AG20443 (cell line): ENCODE results near the gene KIF5A.

ENCODE experiments used
- DNase-seq: peaks from one replicate; pipeline ENCODE4 v3.0.0; 2012; ENCODE audit warnings: low spot score, mixed read lengths

KIF5A gene

GRCh38 chr12:57520053-57520818 is 29.6 kb upstream of the KIF5A start, which contains the start of gene DDIT3:
TSS of gene DDIT3 (minus strand) at chr12:57520514. CDS start at chr12:57517406, 3,108 bp downstream.
- peak; percentile 97 for DNase-seq

DNA sequence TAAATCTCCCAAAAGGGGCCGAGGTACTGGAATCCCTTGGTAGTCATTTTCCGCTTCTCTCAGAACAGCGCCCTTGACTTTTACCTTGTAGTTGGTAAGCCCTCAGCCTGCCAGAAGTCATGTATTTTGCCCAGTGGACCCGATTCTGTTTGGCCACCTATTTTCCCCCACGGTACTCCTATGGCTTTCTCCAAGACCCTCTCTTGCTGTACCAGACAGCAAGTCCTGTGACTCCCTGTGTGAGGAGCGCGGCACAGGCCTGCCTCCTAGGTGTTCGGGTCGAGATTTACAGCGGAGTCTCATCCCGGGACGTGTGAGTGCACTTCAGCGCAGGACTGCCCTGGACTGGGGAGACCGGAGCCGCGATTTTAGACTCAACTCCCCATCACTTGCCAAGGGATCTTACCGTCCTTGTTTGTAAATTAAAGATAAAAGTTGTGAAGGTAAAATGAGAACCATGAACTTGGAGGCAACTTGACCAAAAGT is 28.3 kb upstream of the KIF5A start:
- no peak for DNase-seq

GRCh38 chr12:57522011-57522886 is 27.6 kb upstream of the KIF5A start, which contains the start of gene MBD6:
TSS of gene MBD6 (plus strand) at chr12:57522824. CDS start at chr12:57524304, 1,480 bp downstream.
- DNase-seq, result peak; percentile 98

DNA sequence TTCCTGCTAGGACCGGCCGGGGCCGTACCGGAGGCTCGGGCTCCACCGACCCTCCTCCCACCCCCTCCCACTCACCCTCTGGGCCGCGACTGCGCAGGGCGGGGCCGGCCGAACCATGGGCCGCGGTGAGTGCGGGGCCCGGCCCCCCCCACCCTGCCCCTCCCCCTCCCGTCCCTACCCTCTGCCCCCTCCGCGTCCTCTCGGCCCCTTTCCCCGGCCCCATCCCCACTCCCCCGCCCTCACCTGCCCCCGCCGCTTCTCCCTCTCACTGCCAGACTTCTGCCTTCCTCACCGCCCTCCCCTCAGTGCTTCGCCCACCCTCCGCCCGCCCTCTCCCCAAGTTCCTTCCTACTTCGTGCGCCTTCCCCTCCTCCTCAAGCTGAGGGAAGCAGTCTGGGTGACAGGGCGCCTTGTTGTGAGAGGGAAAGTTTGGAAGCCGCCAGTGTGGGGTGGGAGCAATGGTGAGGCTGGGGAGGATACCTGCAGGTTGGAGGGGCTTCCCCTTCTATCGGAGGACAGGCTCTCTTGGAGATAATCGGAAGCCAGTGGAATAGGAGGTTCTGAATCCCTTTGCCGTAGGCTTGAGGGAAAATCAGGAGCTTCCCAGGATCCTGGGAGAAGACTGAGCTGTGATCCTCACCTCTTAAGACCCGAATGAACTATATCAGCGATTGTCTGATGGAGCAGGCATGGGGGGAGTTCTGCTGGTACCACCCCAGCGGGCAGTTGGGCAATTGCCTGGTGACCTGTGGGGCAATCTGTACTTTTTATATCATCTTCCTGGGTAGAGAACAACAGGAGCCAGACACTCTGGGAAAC is 26.7 kb upstream of the KIF5A start:
- no peak for DNase-seq

- no peak for DNase-seq
These were observed 25.9 kb upstream of the KIF5A start for GRCh38 chr12:57523706-57524614.

DNA sequence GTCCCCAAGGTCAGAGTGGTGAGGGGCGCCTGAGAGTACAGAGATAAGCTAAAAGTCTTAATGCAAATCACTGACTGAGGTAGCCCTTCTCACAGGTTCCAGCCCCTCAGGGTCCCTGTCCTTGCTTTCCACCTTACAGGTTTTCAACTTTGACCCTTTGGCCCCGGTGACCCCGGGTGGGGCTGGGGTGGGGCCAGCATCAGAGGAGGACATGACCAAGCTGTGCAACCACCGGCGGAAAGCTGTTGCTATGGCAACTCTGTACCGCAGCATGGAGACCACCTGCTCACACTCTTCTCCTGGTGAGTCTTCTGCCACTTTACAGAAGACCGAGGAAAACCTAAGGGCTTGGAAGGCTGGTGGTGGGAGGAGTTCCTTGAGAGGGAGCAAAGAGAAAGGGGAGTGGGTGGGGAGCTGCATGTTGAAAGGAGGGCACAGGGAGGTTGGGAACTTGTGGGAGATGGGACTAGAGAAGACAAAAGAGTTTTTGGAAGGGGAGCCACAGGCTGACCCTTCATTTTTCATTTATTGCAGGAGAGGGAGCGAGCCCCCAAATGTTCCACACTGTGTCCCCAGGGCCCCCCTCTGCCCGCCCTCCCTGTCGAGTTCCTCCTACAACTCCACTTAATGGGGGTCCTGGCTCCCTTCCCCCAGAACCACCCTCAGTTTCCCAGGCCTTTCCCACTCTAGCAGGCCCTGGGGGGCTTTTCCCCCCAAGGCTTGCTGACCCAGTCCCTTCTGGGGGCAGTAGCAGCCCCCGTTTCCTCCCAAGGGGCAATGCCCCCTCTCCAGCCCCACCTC is 24.8 kb upstream of the KIF5A start:
- DNase-seq, result no peak

GRCh38 chr12:57525615-57526383 is 24.0 kb upstream of the KIF5A start:
- no peak for DNase-seq

GRCh38 chr12:57526477-57527126 is 23.2 kb upstream of the KIF5A start:
- DNase-seq, result no peak

DNA sequence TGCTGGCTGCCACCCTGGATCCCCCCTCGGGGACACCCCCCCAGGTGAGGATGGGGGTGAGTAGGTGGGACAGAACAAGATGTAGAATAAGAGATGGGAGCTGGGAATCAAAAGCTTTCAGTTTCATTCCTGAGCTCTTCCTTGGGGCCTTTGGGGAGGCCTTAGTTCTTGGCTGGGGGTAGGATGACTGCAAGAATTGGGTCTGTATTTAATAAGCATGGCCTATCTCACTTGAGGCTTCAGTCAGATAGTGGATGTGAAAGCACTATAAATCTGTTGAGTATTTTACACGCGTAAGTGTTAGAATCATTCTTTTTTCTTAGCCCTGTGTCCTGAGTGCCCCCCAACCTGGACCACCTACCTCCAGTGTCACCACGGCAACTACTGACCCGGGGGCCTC is 22.7 kb upstream of the KIF5A start:
- DNase-seq, result no peak

DNA sequence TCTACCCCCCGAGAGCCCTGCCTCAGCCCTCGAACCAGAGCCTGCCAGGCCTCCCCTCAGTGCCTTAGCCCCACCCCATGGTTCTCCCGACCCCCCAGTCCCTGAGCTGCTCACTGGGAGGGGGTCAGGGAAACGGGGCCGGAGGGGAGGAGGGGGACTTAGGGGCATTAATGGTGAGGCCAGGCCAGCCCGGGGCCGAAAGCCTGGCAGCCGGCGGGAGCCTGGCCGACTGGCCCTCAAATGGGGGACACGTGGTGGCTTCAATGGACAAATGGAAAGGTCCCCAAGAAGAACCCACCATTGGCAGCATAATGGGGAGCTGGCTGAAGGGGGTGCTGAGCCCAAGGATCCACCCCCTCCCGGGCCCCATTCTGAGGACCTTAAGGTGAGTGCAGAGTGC is 21.7 kb upstream of the KIF5A start:
- no peak for DNase-seq

- DNase-seq, result no peak
These were observed 20.9 kb upstream of the KIF5A start for GRCh38 chr12:57528831-57529555.

- DNase-seq, result no peak
These were observed 20.0 kb upstream of the KIF5A start for GRCh38 chr12:57529831-57530230.

DNA sequence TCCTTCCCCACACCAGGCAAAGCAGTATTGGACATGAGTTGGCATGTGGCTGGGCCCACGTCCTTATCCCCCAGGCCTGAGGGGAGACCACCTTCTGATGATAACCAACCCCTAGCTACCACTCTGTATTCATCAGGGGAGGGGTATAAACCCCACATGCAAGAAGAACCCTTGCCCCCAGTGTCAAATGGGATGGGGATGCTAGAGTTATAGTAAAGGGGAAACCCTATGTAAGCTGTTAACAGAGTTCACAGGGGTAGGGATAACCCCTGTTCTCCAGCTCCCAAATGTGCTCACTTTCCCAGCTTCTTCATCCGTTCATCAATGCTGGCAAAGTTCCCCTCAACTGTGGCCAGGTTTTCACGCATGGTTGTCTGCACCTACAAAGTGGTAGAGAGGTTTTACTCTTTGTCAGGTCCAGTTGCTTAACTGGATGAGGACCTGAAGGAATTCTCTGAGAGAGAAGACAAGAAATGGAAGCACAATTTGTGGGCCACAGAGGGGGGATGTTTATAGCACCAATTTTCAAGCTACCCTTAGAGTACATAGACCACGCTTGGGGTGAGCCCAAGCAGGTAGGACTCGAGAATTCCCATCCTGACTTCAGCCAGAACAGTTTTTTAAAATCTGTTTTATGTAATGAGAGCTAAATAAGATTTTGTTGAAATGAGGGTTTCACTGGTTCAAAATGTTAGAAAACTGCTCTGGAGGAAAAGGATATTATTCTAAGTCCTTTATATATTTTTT is 19.3 kb upstream of the KIF5A start:
- DNase-seq, result no peak

DNA sequence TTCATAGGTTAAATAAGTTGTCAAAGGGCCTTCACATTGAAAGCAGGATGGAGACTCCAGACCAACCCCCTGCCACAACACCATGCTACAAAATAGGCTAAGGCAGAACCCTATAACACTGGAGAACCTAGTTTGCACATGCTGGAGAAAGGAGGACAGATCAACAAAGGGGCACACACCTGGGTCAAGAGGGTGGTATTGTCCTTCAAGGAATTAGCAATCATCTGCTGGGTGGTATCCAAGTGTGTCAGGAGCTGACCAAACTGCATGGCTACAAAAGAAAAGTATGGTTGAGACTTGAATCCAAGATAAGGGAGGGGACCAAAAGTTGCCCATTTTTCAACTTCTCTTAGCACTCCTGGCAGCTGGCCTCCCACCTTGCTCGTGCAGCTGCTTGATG is 18.0 kb upstream of the KIF5A start:
- no peak for DNase-seq

DNA sequence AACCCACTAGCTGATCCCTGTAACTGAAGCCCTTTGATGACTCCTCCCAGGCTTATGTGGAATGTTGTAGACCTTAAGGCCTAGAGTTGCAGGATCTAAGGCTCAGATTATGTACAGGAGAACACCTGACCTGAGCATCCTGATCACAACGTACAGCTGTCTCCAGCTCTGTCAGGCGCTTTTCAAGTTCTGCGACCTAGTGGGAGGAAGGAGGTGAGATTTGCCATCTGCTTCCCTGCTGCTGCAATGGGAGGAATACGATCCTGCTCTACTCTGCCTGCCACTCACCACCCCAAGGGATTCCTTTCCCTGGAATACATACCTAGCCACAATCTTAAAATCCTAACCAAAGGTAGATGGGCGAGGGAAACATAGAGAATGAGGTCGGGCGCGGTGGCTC is 16.7 kb upstream of the KIF5A start:
- DNase-seq, result no peak

GRCh38 chr12:57534250-57534649 is 15.6 kb upstream of the KIF5A start:
- no peak for DNase-seq

GRCh38 chr12:57534991-57535543 is 14.8 kb upstream of the KIF5A start:
- DNase-seq, result no peak
